ENCODE data around the gene DPPA5.
"Not testable (repeated sequence)": the region's sequence is repeated elsewhere in the genome, so short reads cannot be mapped to it uniquely, and the experiment has no call there.

DPPA5 gene

GRCh38 chr6:73353636-73354593, at the start of gene DPPA5:
Gene DPPA5, minus strand, starts transcription at chr6:73354276. Its CDS starts 51 bp downstream, at chr6:73354225.
- DNase-seq (ENCODE audit: low read depth): no peak

- DNase-seq (ENCODE audit: low read depth): no peak
Observed at GRCh38 chr6:73400656-73401055, 46.6 kb upstream of the DPPA5 start.

- DNase-seq (ENCODE audit: low read depth): no peak
Observed at GRCh38 chr6:73395875-73396274, 41.8 kb upstream of the DPPA5 start.

GRCh38 chr6:73394577-73395354, 40.7 kb upstream of the DPPA5 start, which contains the start of gene DDX43:
Gene DDX43, plus strand, starts transcription at chr6:73394828. Its CDS starts 78 bp downstream, at chr6:73394906.
- no peak for DNase-seq (ENCODE audit: low read depth)

- DNase-seq (ENCODE audit: low read depth): peak; percentile 37
Observed at GRCh38 chr6:73393278-73393677, 39.2 kb upstream of the DPPA5 start.

- DNase-seq (ENCODE audit: low read depth): not testable (repeated sequence)
Observed at GRCh38 chr6:73392188-73392587, 38.1 kb upstream of the DPPA5 start.

- no peak for DNase-seq (ENCODE audit: low read depth)
Observed at GRCh38 chr6:73391675-73392074, 37.6 kb upstream of the DPPA5 start.

- no peak for DNase-seq (ENCODE audit: low read depth)
Observed at GRCh38 chr6:73389854-73390253, 35.8 kb upstream of the DPPA5 start.

- DNase-seq (ENCODE audit: low read depth): peak; percentile 70
Observed at GRCh38 chr6:73388800-73389512, 34.9 kb upstream of the DPPA5 start.

- no peak for DNase-seq (ENCODE audit: low read depth)
Observed at GRCh38 chr6:73388433-73388799, 34.3 kb upstream of the DPPA5 start.

- DNase-seq (ENCODE audit: low read depth): peak; percentile 54
Observed at GRCh38 chr6:73382462-73383113, 28.5 kb upstream of the DPPA5 start.

GRCh38 chr6:73381531-73381930, 27.5 kb upstream of the DPPA5 start:
- not testable (repeated sequence) for DNase-seq (ENCODE audit: low read depth)

GRCh38 chr6:73377225-73377624, 23.1 kb upstream of the DPPA5 start:
- DNase-seq (ENCODE audit: low read depth): no peak

GRCh38 chr6:73375216-73375615, 21.1 kb upstream of the DPPA5 start:
- DNase-seq (ENCODE audit: low read depth): no peak

GRCh38 chr6:73372516-73372915, 18.4 kb upstream of the DPPA5 start:
- DNase-seq (ENCODE audit: low read depth): no peak

GRCh38 chr6:73371984-73372383, 17.9 kb upstream of the DPPA5 start:
- DNase-seq (ENCODE audit: low read depth): no peak

- DNase-seq (ENCODE audit: low read depth): no peak
Observed at GRCh38 chr6:73369563-73369962, 15.5 kb upstream of the DPPA5 start, which contains the start of gene OOEP. Gene OOEP, minus strand, starts transcription at chr6:73369897. Its CDS starts 105 bp downstream, at chr6:73369792.

- DNase-seq (ENCODE audit: low read depth): no peak
Observed at GRCh38 chr6:73369157-73369556, 15.1 kb upstream of the DPPA5 start.

- no peak for DNase-seq (ENCODE audit: low read depth)
Observed at GRCh38 chr6:73368675-73369074, 14.6 kb upstream of the DPPA5 start.

GRCh38 chr6:73367761-73368355, 13.8 kb upstream of the DPPA5 start:
- no peak for DNase-seq (ENCODE audit: low read depth)

GRCh38 chr6:73364549-73364948, 10.5 kb upstream of the DPPA5 start:
- DNase-seq (ENCODE audit: low read depth): no peak
